ENCODE data around the gene OR2F2.

DNA sequence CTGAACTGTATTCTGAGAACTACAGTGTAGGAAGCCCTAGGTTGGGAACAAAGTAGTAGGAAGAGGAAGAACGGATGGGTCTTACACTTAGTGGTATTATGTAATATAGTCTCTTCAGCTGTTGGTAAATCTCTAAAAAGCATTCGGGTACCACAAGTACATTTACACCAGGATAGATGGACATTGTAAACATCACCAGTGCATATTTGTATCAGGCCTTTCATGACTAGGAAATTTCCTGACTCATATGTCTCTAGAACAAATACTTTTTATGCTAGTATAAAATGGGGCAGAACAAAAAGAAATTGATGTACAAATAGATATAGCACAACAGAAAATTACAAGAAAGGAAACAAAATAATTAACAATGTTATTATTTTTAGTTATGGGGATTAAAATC is 43.6 kb downstream of the OR2F2 start:
- TF ChIP-seq, protein P1, sequence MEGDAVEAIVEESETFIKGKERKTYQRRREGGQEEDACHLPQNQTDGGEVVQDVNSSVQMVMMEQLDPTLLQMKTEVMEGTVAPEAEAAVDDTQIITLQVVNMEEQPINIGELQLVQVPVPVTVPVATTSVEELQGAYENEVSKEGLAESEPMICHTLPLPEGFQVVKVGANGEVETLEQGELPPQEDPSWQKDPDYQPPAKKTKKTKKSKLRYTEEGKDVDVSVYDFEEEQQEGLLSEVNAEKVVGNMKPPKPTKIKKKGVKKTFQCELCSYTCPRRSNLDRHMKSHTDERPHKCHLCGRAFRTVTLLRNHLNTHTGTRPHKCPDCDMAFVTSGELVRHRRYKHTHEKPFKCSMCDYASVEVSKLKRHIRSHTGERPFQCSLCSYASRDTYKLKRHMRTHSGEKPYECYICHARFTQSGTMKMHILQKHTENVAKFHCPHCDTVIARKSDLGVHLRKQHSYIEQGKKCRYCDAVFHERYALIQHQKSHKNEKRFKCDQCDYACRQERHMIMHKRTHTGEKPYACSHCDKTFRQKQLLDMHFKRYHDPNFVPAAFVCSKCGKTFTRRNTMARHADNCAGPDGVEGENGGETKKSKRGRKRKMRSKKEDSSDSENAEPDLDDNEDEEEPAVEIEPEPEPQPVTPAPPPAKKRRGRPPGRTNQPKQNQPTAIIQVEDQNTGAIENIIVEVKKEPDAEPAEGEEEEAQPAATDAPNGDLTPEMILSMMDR (IDR thresholded peaks at IDR 0.05 in 2 of 3, conservative IDR thresholded peaks at IDR 0.05 in 1 of 3; ENCODE audit: borderline replicate concordance in 1 of 3, insufficient read depth in 1 of 3, low read depth in 2 of 3, low read length in 2 of 3) = no peak
- TF ChIP-seq, protein P2, sequence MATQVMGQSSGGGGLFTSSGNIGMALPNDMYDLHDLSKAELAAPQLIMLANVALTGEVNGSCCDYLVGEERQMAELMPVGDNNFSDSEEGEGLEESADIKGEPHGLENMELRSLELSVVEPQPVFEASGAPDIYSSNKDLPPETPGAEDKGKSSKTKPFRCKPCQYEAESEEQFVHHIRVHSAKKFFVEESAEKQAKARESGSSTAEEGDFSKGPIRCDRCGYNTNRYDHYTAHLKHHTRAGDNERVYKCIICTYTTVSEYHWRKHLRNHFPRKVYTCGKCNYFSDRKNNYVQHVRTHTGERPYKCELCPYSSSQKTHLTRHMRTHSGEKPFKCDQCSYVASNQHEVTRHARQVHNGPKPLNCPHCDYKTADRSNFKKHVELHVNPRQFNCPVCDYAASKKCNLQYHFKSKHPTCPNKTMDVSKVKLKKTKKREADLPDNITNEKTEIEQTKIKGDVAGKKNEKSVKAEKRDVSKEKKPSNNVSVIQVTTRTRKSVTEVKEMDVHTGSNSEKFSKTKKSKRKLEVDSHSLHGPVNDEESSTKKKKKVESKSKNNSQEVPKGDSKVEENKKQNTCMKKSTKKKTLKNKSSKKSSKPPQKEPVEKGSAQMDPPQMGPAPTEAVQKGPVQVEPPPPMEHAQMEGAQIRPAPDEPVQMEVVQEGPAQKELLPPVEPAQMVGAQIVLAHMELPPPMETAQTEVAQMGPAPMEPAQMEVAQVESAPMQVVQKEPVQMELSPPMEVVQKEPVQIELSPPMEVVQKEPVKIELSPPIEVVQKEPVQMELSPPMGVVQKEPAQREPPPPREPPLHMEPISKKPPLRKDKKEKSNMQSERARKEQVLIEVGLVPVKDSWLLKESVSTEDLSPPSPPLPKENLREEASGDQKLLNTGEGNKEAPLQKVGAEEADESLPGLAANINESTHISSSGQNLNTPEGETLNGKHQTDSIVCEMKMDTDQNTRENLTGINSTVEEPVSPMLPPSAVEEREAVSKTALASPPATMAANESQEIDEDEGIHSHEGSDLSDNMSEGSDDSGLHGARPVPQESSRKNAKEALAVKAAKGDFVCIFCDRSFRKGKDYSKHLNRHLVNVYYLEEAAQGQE (IDR thresholded peaks at IDR 0.05; ENCODE audit: low read depth) = no peak
- TF ChIP-seq JUND (IDR thresholded peaks at IDR 0.05) = no peak
- TF ChIP-seq POLR2A (IDR thresholded peaks at IDR 0.05; ENCODE audit: borderline replicate concordance, extremely low read depth, insufficient read depth, insufficient read length) = no peak
- TF ChIP-seq SP1 (IDR thresholded peaks at IDR 0.05; ENCODE audit: low read depth) = no peak
- TF ChIP-seq CBX3 (IDR thresholded peaks at IDR 0.05; ENCODE audit: low read depth) = no peak
- TF ChIP-seq EZH2 (IDR thresholded peaks at IDR 0.05) = no peak
- no peak for TF ChIP-seq ZNF274 (IDR thresholded peaks at IDR 0.05; ENCODE audit: low read depth, low read length)
- TF ChIP-seq ELF1 (IDR thresholded peaks at IDR 0.05; ENCODE audit: borderline replicate concordance, low read depth) = no peak
- no peak for TF ChIP-seq POLR2AphosphoS5 (IDR thresholded peaks at IDR 0.05; ENCODE audit: low read depth, low read length)
- TF ChIP-seq EZH2phosphoT487 (IDR thresholded peaks at IDR 0.05; ENCODE audit: borderline replicate concordance) = no peak
- TF ChIP-seq, protein P3, sequence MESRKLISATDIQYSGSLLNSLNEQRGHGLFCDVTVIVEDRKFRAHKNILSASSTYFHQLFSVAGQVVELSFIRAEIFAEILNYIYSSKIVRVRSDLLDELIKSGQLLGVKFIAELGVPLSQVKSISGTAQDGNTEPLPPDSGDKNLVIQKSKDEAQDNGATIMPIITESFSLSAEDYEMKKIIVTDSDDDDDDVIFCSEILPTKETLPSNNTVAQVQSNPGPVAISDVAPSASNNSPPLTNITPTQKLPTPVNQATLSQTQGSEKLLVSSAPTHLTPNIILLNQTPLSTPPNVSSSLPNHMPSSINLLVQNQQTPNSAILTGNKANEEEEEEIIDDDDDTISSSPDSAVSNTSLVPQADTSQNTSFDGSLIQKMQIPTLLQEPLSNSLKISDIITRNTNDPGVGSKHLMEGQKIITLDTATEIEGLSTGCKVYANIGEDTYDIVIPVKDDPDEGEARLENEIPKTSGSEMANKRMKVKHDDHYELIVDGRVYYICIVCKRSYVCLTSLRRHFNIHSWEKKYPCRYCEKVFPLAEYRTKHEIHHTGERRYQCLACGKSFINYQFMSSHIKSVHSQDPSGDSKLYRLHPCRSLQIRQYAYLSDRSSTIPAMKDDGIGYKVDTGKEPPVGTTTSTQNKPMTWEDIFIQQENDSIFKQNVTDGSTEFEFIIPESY (IDR thresholded peaks at IDR 0.05; ENCODE audit: extremely low read depth, insufficient replicate concordance, low read length) = no peak
- TF ChIP-seq, protein P4, sequence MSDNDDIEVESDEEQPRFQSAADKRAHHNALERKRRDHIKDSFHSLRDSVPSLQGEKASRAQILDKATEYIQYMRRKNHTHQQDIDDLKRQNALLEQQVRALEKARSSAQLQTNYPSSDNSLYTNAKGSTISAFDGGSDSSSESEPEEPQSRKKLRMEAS (IDR thresholded peaks at IDR 0.05) = no peak
- TF ChIP-seq FOSL1 (IDR thresholded peaks at IDR 0.05; ENCODE audit: low read depth) = no peak

Measured in HCT116 (cell line).